Chondrocyte (in vitro differentiated cells): Measurements from ENCODE around the gene FHIT. TPM values are rescaled to one million over a fixed set of nuclear protein-coding genes. Genes with fewer than 3 reads are reported as not detected.

Experiments used
- DNase-seq: peaks from one replicate; pipeline ENCODE4 v3.0.0; 2021; ENCODE audit warnings: mixed read lengths, low spot score
- H3K27ac Mint-ChIP-seq: one replicate; pipeline ENCODE4 v1.8.0; 2021; ENCODE audit warnings: mild to moderate bottlenecking, moderate library complexity, mixed read lengths; ENCODE audit not compliant: unreplicated experiment
- H3K27me3 Mint-ChIP-seq: 2 replicates; pipeline ENCODE4 v1.8.0; 2021; ENCODE audit warnings: low read depth, mixed read lengths
- H3K36me3 Mint-ChIP-seq: 2 replicates; pipeline ENCODE4 v1.8.0; 2021; ENCODE audit warnings: low read depth, mixed read lengths
- H3K4me1 Mint-ChIP-seq: 2 replicates; pipeline ENCODE4 v1.8.0; 2021; ENCODE audit warnings: low read depth, mild to moderate bottlenecking, mixed read lengths
- H3K4me3 Mint-ChIP-seq: one replicate; pipeline ENCODE4 v1.8.0; 2021; ENCODE audit warnings: mild to moderate bottlenecking, moderate library complexity, mixed read lengths; ENCODE audit not compliant: unreplicated experiment
- H3K9me3 Mint-ChIP-seq: 2 replicates; pipeline ENCODE4 v1.8.0; 2021; ENCODE audit warnings: low read depth, mixed read lengths
- total RNA-seq: library from RNA; stranded (reverse); gene quantifications from 3 replicates; pipeline ENCODE4 v1.2.1, GENCODE V29; 2021
- TF ChIP-seq, protein P1 (sequence below): fragments of 200-600 bp; sonication (generic); IDR thresholded peaks from 2 replicates; pipeline ENCODE4 v1.5.0; 2021; ENCODE audit warnings: antibody characterized with exemption, mild to moderate bottlenecking, moderate library complexity

The FHIT gene
- total RNA-seq, 1 donor from 2014 or later, result 3.8 TPM

DNA sequence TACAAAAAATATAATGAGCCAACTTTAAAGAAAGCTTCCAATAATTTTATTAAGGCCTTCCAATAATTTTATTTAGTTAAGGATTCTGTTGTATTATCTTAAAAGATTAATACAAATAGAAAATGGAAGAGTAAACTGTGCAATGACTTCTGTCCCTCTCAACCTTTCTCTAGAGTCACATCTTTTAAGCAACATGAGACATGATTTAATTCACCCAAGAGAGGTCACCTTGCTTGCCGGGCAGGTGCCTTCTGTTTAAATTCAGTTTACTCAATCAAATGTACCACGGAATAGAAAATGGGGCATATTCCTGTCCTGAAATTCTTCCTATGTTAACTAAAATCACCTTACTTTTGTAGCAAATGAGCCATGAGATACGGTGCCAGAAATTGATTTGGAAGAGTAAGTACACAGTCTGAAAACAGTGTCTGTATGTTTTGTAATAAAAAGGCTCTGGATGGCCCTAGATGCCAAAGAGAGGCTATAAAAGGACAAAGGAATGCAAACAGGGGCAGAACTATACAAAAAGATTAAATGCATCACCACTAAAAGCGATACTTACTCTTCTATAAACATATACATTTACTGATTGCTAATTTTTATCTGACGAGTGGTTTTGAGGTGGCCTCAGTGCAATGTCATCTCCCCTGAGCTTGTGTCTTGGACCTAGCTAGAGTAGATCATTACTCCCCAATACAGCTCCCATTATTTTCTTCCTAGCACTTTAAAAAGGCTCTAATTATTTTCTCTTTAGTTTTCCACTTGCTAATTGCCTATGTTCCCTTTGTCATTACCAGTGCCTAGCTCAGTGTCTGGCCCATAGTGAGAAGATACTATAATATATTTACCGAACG is 134.0 kb downstream of the FHIT start:
- Mint-ChIP-seq H3K36me3 (peaks cover 7% of the 10 kb centered on the region), H3K4me1 (no peaks in the 10 kb centered on the region), H3K9me3 (peaks cover 19% of the 10 kb centered on the region), H3K4me3 (no peak overlapping the region), H3K27me3 (no peaks in the 10 kb centered on the region), H3K27ac (no peak overlapping the region)
- no peak for DNase-seq
- TF ChIP-seq, protein P1, sequence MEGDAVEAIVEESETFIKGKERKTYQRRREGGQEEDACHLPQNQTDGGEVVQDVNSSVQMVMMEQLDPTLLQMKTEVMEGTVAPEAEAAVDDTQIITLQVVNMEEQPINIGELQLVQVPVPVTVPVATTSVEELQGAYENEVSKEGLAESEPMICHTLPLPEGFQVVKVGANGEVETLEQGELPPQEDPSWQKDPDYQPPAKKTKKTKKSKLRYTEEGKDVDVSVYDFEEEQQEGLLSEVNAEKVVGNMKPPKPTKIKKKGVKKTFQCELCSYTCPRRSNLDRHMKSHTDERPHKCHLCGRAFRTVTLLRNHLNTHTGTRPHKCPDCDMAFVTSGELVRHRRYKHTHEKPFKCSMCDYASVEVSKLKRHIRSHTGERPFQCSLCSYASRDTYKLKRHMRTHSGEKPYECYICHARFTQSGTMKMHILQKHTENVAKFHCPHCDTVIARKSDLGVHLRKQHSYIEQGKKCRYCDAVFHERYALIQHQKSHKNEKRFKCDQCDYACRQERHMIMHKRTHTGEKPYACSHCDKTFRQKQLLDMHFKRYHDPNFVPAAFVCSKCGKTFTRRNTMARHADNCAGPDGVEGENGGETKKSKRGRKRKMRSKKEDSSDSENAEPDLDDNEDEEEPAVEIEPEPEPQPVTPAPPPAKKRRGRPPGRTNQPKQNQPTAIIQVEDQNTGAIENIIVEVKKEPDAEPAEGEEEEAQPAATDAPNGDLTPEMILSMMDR, result no peak

DNA sequence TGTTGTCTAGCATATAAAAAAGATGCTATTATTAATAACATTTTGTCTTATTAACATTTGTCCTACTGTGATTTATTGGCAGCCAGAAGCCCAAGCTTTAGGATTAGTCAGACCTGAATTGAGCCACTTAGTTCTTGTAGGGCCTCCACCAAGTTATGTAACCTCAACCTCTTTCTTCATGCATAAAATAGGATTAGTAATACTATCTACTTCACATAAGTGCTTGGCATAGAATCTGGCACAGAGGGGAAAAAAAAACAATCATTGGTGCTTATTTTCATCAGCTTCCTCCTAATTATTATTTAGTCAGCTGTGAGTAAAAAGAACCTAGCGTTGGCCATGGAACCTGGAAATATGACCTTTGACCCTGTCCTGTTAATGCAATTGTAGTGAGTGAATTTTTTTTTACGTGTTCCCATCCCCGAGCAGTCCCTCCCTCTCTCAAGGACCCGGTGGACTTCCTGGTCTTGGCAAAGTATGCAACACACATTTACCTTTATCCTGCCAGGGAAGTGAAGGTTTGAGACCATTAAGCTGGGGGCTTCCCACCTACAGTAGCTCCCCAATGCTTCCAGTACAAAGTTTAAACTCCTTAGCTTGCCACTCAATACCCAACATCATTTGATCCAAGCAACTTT is 136.8 kb downstream of the FHIT start:
- Mint-ChIP-seq H3K36me3 (no peaks in the 10 kb centered on the region), H3K27me3 (no peaks in the 10 kb centered on the region), H3K4me3 (no peak overlapping the region), H3K9me3 (no peaks in the 10 kb centered on the region), H3K4me1 (no peaks in the 10 kb centered on the region), H3K27ac (no peak overlapping the region)
- no peak for DNase-seq
- TF ChIP-seq, protein P1, result no peak

DNA sequence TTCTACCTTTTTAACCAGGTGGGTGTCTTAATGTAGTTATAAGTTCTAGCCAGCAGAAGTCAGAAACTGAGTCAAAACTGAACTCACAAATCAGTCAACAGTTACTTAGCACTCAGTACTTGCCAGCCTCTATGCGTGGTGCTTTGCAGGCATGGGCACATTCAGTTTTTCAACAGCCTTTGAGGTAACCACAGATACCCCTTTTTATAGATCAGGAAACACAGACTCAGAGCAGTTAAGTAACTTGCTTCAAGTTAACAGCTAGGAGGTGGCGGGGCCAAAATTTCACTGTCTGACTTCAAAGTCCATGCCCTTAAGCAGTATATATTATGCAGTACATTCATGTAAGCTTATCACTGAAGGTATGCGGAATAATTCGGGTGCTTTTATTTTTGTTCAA is 139.4 kb downstream of the FHIT start:
- H3K4me3 Mint-ChIP-seq, result no peak overlapping the region
- H3K27ac Mint-ChIP-seq, result no peak overlapping the region
- no peaks in the 10 kb centered on the region for H3K4me1 Mint-ChIP-seq
- TF ChIP-seq, protein P1, result no peak
- no peaks in the 10 kb centered on the region for H3K36me3 Mint-ChIP-seq
- no peak for DNase-seq
- no peaks in the 10 kb centered on the region for H3K9me3 Mint-ChIP-seq
- H3K27me3 Mint-ChIP-seq, result no peaks in the 10 kb centered on the region

DNA sequence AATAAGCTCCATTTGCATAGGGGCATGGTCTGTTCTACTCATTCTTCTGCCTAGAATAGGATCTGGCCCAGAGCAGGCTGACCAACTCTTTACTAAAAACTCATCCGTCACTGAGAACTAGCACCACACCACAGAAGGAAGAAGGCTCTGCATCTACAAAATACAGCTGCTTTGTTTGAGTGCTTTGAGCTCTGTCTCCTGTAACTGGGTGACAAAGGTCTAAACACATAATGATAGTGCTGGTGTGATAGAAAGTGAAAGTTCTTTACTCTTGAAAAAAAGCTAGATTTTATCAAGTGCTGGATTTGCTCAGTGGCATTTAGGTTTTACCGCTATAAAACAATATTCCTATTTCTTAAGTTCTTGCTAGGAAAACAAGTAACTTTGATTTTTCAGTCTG is 140.7 kb downstream of the FHIT start:
- no peak for DNase-seq
- H3K36me3 Mint-ChIP-seq, result no peaks in the 10 kb centered on the region
- no peak overlapping the region for H3K4me3 Mint-ChIP-seq
- H3K27ac Mint-ChIP-seq, result no peak overlapping the region
- H3K4me1 Mint-ChIP-seq, result no peaks in the 10 kb centered on the region
- TF ChIP-seq, protein P1, result no peak
- no peaks in the 10 kb centered on the region for H3K27me3 Mint-ChIP-seq
- H3K9me3 Mint-ChIP-seq, result no peaks in the 10 kb centered on the region

DNA sequence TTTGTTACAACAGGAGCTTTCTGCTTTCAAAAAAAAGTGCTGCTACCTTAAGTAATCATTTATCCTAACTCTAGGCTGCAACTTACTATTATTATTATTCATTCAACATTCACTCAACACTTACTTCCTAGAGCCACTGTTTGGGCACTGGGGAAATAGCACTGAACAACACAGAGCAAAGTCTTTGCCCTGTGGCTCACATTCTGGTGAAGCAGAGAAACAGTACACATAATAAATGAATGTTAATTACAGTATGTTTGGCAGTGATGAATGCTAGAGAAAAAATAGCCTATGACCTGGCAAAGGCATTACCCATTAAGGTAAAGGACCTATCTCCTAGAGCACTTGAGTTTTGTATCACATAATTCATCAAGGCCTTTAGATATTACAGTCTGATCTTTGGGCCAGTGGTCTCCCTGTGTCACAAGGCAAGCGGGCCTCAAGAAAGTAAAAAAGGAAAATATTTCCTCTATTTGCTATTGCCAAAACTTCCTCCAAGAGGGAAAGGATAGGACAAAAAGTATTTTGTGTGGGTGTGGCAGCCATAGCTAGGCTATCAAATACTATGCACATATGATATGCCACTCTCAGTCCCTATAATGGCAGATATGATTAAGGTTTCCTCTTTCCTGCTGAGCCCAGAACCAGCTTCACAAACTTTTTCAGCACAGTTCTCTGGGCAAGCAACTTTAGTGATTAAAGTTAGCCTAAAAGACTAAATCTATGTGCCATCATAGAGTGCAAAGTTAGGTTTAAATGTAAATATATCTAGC is 142.8 kb downstream of the FHIT start:
- H3K9me3 Mint-ChIP-seq, result peaks cover 4% of the 10 kb centered on the region

More for the DNA sequence above, 142.8 kb downstream of the FHIT start:
- Mint-ChIP-seq H3K27me3 (no peaks in the 10 kb centered on the region), H3K4me1 (no peaks in the 10 kb centered on the region), H3K4me3 (no peak overlapping the region), H3K27ac (no peak overlapping the region), H3K36me3 (peaks cover 2% of the 10 kb centered on the region)
- TF ChIP-seq, protein P1, result no peak
- DNase-seq, result no peak
